GM19351 (cell line): ENCODE measurements around the gene C17orf67.

ENCODE experiments used
- ATAC-seq: cut with Tn5 transposase; IDR thresholded peaks from one replicate; pipeline ENCODE4 v1.9.1; 2021; ENCODE audit warnings: mild to moderate bottlenecking, moderate library complexity; ENCODE audit not compliant: unreplicated experiment

The C17orf67 gene

DNA sequence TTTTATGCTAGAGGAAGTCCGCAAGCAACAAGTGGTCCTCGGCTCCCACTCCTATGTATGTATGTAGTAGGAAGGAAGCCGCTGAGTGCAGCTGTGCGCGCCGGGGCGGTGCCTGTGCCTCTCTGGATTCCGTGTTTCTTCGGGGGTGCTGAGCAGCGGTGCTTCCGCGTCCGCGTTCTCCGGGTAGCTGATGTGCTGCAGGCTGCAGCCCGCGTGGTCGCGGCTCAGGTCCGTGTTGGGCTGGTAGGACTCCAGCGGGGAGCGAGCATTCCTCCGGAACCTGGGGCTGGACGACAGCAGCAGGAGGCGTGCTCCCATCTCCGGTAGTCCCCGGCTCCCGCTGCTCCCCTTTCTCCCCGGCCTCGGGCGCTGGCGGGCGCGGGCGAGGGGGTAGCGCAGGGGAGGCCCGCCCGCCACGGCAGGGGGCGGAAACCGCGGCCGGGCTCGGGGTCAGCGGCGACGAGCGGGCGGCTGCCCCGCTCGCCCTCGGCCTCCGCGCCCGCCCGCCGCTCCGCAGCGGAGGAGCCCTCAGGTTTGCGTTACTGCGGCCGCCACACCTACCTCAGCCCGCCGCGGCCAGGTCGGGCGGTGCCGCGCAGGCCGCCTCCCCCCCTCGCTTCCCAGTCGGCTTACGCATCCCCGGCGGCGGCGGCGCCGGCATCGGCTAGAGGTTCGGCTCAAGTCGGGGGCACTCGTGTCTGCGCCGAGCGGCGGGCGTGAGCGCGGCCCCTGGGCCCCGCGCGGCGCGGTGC, 487 bp downstream of the C17orf67 start:
- ATAC-seq, result peak; percentile 47

DNA sequence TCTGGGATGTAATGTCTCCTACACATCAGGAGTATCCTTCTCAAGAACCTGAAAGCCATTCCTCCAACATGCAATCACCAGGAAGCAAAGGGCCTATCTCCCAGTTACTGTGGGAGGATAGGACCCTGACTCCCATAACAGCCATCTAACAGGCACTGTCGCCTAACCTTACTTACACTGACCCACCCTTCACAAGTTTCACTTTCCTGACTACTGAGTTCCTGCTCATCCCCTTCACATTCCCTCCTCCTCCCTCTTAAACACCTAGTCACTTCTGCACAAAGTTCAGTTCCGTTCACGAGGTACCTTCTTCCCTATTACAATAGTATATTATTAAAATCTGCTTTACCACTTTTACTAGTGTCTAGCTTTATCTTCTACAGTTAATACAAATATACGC, 1.3 kb downstream of the C17orf67 start:
- no peak for ATAC-seq

DNA sequence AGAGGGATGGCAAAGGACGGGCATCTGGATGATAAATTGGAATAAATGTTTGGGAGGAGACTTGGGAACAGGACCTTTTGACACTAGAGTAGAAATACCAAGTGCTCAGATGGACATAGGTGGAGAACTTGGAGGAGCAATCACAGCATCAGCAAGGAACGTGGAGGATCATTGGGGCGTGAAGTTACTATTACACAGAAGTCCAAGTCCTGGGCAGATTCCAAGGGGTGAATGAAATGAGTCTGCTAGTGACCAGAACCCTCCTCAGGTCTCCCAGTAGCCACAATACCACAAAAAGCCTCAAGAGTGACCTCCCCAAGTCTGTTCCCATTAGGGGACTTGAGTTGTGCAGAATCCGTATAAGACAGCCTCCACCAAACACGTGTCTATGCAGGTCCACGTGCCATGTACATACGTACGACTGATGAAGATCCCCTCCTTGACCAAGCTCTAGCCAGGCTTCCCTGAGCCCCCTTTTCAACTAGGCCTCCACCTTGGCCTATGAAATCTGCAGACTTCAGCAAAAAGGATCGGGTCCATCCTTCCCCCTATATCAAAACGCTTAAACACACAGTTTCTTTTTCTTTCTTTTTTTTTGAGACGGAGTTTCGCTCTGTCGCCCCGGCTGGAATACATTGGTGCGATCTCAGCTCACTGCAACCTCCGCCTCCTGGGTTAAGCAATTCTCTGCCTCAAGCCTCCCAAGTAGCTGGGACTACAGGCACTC, 2.2 kb downstream of the C17orf67 start:
- ATAC-seq, result no peak

DNA sequence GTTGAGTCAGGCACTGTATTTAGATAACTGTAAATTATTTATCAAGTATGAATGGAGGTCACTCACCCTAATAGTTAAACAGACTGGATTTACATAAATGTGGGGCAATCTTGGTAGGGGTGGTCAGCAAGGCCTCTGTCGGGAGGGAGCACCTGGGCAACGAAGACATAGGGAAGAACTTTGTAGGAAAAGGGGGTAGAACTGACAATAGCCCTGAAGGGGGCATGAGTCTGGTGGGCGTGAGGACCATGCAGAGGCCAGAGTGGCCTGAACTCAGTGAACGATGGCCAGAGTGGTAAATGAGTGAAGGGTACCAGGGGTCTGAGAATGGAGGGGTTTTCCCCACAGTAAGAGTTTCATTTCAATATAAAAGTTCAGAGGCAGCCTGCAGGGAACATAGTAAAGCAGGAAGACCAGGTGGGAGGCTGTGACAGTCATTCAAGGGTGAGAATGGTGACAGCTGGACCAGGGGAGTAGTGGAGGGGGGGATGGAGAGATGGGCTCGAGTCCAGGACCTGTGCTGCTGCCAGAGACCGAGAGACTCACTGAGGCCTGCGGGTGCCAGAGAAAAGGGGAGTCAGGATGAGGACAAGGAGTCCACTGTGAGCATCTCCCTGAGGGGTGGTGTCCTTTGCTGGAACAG, 2.9 kb downstream of the C17orf67 start:
- no peak for ATAC-seq

DNA sequence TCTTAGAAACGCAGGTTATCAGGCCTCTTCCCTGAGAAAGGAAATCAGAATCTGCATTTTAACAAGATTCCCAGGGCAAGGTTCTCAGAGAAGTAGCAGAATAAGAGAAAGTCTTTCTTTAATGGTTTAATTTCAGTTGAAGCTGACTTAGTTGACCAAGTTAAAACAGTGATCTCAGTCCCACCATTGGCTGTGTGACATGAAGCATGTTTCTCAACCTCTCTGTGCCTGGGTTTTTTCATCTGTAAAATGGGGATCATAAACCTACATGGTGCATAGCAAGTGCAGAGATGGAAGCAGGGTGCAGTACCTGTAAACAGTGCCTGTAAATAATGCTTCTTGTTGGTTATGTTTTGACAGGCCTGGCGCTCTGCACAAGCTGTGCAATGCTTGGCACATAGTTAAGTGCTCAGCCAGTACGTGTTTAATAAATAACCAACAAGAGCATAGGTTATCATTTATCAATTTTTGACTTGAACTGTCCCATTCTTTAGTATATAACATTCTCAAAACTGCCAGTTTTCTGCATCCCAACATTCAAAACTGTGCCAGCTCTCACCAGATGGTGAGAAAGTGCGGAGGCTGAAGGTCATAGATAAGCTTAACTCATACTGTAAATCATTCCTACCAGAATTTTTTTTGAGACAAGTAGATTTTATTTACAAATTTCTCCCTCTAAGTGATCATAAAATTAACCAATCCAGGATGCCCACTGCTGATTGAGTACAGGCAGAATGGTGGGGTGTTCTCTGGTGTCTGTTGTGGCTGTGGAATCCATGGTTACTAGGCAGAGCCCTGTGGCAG, 6.9 kb downstream of the C17orf67 start:
- ATAC-seq, result no peak

DNA sequence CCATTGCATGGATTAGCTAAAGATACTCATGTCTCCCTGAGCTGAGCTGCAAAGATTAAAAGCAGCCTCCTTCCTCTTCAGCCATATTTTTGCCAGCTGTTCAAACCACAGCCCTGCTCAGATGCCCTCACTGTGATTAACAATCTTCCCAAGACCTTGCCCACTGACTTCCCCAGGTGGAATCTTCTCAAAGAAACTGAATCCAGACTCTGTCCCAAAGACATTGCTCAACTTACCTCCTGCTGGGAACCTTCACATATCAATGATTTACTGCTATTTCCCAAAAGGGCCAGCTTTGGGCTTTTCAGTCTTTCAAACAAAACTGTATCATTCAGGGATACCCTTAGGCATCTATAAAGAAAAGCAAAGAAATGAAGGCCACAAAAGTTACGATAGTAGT, 9.2 kb downstream of the C17orf67 start:
- no peak for ATAC-seq

DNA sequence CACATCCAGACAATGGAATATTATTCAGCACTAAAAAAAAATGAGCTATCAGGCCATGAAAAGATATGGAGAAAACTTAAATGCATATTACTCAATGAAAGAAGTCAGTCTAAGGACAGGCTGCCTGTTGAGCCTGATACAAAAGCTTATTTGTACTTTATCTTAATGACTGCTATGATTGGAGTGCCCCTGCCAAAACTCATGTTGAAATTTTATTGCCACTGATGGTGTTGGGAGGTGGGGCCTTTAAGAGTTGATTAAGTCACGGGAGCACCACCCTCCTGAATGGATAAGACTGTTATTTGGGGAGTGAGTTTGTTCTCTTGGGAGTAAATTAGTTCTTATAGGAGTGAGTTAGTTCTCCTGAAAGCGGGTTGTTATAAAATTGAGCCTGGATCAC, 9.9 kb downstream of the C17orf67 start:
- ATAC-seq, result no peak

DNA sequence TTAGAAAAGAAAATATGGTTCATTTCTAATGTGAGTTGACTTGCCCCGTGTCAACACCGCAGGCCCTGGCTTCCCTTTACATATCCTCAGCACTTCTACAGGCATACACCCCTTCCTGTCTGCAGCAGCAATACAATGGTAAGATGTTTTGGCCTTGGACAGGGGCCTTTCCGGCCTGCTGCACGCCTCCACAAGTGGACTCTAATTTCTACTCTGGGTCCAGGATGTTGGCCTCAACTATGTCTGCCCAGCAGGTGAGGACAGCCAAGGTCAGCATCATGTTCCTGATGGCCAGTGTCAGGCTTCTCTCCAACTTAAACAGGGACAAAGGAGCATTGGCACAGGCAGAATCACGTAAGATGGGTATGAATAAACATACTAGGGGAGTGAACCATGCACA, 11.0 kb downstream of the C17orf67 start:
- ATAC-seq, result no peak

DNA sequence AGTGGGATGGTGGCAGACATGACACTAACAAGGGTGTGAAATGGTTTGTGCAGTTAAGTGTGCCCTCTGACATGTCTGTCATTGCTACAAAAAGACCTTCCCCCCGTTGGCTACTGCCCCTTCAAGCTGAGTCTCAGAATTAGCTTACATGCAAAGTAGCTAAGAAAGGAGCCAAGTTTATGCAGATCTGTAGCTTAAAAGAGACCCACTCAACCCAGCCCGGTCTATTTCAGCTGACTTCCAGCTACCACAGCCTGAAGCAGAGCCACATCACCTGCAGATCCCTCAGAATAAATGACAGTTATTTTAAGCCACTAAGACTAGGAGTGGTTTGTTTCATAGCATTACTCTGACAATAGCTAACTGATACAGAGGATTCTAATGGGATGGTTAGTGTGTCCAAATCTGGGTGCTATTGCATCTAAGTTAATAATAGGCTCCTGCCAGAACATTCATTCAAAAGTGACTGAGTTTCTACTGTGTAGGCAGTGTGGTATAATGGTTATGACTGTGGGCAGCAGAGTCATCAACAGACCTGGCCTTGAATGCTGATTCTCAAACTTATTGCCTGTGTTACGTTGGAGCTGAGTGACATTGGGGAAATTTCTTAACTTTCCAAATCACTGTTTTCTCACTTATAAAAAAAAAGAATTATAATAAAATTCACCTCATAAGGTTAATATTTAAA, 11.7 kb downstream of the C17orf67 start:
- ATAC-seq, result no peak

DNA sequence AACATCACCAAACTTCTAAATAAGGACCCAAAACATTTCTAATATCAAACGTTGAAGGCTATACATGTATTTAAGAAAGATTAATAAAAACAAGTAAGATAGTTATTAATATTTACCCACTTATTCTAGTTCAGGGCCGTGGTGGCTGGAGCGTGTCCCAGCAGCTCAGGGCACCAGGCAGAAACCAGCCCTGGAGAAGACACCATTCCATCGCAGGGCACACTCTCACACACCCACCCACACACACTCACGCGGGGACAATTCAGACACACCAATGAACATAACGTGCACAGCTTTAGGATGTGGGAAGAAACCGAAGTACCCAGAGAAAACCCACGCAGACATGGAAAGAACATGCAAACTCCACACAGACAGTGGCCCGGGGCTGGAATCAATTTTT, 13.5 kb downstream of the C17orf67 start:
- no peak for ATAC-seq

DNA sequence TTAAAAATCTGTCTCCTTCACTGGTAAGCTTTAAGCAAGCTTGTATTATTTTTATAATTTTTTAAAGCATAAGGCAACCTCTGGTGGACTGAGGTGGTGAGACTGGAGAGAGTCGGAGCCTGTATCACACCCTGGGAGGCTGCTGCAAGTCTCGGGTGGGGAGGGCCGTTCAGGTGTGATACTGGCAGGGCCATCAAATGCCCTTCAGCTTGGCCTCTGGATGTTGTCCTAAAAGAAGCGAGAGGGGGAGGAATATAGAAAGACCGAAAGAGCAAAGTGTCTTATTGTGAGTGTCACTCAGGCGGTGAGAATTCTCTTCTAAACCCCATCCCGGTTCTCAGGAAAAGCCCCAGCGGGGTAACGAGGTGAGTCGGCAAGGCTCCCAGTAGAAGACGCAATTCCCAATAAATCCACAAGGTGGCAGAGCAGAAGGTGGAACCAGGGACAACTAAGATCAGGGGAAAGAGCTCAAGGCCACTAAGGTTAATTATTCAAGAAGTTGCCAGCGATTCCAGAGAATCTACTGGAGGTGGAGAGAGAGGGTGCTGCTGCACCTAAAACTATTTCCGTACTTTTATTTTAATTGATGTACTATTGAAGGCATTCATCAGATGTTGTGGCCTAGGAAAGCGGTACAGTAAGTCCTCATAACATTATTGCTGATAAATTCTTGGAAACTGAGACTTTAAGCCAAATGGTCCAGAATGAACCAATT, 14.1 kb downstream of the C17orf67 start:
- ATAC-seq, result peak; percentile 76

DNA sequence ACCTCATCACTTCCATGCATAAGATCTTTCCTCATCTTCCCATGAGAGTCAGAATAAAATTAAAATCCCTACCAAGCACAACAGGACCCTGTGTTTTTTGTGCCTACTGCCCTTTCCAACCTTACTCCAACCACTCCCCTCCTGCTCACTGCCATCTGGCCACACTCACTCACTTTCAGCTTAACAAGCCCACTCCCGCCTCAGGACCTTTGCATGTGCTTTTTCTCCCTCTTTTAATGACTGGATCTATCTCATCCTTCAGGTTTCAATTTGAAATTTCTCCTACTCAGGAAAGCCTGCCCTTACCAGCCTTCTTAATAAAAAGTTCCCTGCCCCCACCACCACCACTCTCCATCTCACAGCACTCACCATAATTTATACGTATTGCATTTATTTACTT, 14.7 kb downstream of the C17orf67 start:
- ATAC-seq, result no peak

DNA sequence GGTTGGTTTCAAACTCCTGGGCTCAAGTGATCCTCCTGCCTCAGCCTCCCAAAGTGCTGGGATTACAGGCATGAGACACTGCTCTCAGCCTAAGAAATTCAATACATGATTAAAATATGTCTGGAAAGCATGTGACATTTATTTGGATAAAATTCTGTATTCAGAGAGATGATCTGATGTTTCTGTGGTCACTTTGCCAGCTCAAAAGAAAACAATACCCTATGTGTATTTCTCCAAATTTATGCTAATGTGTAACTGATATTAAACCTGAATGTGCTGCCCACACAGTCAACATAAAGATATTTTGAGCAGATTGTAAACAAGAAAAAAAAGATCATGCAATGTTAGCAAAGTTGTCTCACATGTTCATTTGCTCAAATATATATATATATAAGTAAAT, 16.7 kb downstream of the C17orf67 start:
- ATAC-seq, result no peak

DNA sequence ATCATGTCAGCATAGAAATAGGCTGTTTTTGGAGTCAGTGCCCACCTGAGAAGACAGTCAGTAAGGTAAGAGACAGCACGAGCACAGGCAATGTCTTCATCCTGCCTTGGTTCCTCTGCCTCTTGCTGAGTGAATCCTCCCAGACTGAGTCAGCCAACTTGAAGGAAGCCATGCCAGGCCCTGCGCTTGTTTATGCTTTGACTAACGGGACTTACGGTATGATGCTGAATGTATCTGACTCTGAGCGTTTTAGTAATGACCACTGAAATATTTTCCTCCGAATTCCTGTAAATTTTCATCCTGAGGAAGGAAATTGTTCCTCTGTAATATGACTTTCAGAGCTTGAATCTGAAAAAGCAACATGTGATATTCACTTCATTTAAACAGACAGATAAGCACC, 18.0 kb downstream of the C17orf67 start:
- ATAC-seq, result no peak

DNA sequence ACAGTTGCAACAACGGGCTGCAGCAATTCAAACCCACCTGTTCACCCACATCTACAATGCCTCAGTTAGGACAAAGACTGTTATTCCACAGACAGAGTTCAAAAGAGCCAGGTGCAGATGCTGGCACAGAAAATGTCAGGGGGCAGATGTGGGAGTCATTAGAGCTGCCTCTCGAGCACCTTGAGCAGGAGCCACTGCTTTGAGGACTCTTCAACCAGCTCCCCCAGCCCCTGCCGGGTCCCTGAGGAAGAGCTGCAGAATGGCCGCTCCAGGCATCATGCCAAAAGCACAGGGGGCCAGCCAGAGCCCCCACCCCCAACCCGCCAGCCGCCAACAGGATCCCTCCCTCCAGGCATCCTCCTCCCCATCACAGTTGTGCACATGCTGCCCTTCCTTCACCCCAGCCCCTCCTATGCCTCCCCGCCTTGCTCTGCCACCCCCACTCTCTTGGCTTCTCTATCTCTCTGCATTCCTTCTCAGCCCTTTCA, 20.8 kb downstream of the C17orf67 start:
- no peak for ATAC-seq

DNA sequence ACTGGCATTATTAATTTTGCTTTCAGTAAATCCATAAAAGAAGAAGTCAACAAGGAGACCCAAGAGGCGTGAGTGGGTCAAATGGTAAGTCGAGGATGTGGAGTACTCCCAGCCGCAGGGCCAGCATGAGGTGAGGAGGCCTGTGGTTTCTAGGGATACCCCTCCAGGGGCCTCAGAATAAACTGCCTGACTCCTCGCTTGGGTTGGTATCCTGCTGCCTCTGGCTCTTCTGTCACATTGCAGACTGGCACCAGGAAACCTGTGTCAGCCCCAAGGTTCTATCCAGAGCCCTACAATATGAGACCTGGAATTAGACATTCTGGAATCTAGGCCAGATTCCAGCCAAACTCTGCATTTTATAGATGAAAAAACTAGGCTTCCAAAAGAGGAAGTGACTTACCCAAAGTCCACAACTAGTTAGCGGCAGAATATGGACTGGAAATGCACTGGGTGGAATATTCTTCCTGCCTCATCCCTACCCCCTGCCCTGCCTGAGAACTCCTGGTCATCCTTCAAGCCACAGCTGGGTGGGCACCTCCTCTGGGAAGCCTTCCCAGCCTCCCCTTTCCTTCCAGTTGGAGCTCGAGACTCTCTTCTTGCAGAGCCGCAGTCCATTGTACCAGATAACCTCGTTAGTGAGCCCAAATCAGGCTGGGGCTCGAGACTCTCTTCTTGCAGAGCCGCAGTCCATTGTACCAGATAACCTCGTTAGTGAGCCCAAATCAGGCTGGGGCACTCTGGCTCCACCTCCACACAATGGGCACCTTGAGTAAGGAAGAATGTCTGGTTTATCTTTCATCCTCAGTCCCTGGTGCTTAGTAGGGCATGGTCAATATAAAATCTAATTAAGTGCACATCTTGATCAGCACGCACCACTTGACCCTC, 22.6 kb downstream of the C17orf67 start:
- no peak for ATAC-seq

DNA sequence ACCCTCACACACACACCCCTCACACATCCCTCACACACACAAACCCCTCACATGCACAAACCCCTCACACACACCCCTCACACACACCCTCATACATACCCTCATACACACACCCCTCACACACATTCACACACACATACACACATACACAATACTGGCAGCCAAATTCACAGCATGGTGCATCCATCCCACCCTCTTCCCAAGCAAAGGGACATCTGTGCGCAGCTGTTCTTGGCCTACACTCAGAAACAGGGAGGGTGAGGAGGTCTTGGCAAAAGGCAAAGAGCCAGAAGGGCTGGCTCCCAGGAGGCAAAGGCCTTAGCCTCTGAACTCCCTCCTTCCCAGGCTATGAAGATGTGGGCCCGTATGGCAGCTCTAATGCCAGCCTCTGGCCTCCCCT, 23.4 kb downstream of the C17orf67 start:
- ATAC-seq, result no peak

DNA sequence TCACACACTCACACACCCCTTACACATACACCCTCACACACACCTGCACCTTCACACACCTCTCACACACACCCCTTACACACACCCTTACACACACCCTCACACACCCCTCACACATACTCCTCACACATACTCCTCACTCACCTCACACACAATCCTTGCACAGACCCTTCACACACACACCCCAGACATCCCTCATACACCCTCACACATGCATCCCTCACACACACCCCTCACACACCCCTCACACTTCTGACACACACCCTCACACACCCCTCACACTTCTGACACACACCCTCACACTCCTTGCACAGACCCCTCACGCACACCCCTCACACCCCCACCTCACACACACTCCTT, 23.9 kb downstream of the C17orf67 start:
- no peak for ATAC-seq
